DOHH2 (cell line): ENCODE data around the gene SEC16A.

Experiments
- H3F3A ChIP-seq: fragments of 200-600 bp; sonication (generic), shearing (Covaris generic); 2 replicates; pipeline ENCODE4 v1.6.0; 2016; ENCODE audit warnings: antibody characterized with exemption, mild to moderate bottlenecking; ENCODE audit not compliant: control insufficient read depth, insufficient read depth
- H3K27ac ChIP-seq: fragments of 200-600 bp; sonication (generic); 2 replicates; pipeline ENCODE4 v1.5.1; 2014; ENCODE audit warnings: low read depth, mild to moderate bottlenecking, low read length, moderate library complexity
- H3K27me3 ChIP-seq: fragments of 200-600 bp; sonication (generic); 2 replicates; pipeline ENCODE4 v1.6.1; 2014; ENCODE audit warnings: mild to moderate bottlenecking, low read length, mixed read lengths; ENCODE audit not compliant: control insufficient read depth
- H3K36me3 ChIP-seq: fragments of 200-600 bp; sonication (generic); 2 replicates; pipeline ENCODE4 v1.6.1; 2014; ENCODE audit warnings: mild to moderate bottlenecking, low read length, moderate library complexity, mixed read lengths; ENCODE audit not compliant: control insufficient read depth
- H3K4me1 ChIP-seq: fragments of 200-600 bp; sonication (generic); 2 replicates; pipeline ENCODE4 v1.6.1; 2014; ENCODE audit warnings: mild to moderate bottlenecking, low read length, mixed read lengths; ENCODE audit not compliant: control insufficient read depth
- H3K4me2 ChIP-seq: fragments of 200-600 bp; sonication (generic); 2 replicates; pipeline ENCODE4 v1.6.0; 2014; ENCODE audit warnings: mild to moderate bottlenecking, low read length, moderate library complexity
- H3K4me3 ChIP-seq: fragments of 200-600 bp; sonication (generic); 2 replicates; pipeline ENCODE4 v1.5.1; 2014; ENCODE audit warnings: mild to moderate bottlenecking, low read length, mixed read lengths
- H3K79me2 ChIP-seq: fragments of 200-600 bp; sonication (generic); 2 replicates; pipeline ENCODE4 v1.6.1; 2014; ENCODE audit warnings: mild to moderate bottlenecking, low read length, mixed read lengths; ENCODE audit not compliant: control insufficient read depth
- H3K9me2 ChIP-seq: fragments of 200-600 bp; sonication (generic); replicated peaks from 2 replicates; pipeline ENCODE4 v1.6.1; 2014; ENCODE audit warnings: mild to moderate bottlenecking, low read length, mixed read lengths; ENCODE audit not compliant: control insufficient read depth
- H3K9me3 ChIP-seq: fragments of 200-600 bp; sonication (generic); 2 replicates; pipeline ENCODE4 v1.6.1; 2014; ENCODE audit warnings: antibody characterized with exemption, low read length, mixed read lengths; ENCODE audit not compliant: control insufficient read depth, insufficient read depth
- H4K20me1 ChIP-seq: fragments of 200-600 bp; sonication (generic); 2 replicates; pipeline ENCODE4 v1.6.0; 2014; ENCODE audit warnings: low read depth, mild to moderate bottlenecking, antibody characterized with exemption, low read length, moderate library complexity; ENCODE audit not compliant: control insufficient read depth, insufficient read depth
- EZH2phosphoT487 ChIP-seq: fragments of 200-600 bp; sonication (generic); IDR thresholded peaks from 2 replicates; pipeline ENCODE4 v1.6.1; 2017; ENCODE audit warnings: borderline replicate concordance, mild to moderate bottlenecking, antibody characterized with exemption, low read length, moderate library complexity, mixed read lengths
- TF ChIP-seq, protein P1 (sequence below): fragments of 200-600 bp; sonication (generic); IDR thresholded peaks from one replicate; pipeline ENCODE4 v1.5.1; 2014; ENCODE audit warnings: antibody characterized with exemption, mild to moderate bottlenecking, low read depth, low read length; ENCODE audit not compliant: poor library complexity, severe bottlenecking

Gene SEC16A

DNA sequence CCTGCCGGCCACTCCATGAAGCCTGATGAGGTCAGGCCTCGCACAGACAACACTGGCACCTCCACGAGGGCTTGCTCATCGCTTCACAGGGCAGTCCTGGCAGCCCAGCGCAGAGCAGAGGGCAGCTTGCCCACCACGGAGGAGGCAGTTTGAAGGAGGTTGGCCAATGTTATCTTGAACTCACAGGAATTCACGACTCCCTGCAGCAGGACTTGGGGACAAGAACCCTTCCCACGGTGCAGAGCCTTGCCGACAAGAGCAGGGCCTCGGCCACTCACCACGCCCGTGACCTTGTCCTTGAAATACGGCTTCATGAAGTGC, 87.9 kb downstream of the SEC16A start:
- Histone ChIP-seq H4K20me1 (no peaks in the 10 kb centered on the region; the same call in 1 of the 2 replicates), H3K4me2 (no peak overlapping the region), H3K27me3 (no peaks in the 10 kb centered on the region), H3K4me3 (no peak overlapping the region), H3K36me3 (peaks cover 81% of the 10 kb centered on the region), H3K79me2 (peaks cover 33% of the 10 kb centered on the region), H3K9me3 (no peaks in the 10 kb centered on the region), H3K27ac (no peak overlapping the region), H3F3A (no peaks in the 10 kb centered on the region), H3K9me2 (no peaks in the 10 kb centered on the region), H3K4me1 (peaks cover 9% of the 10 kb centered on the region)
- TF ChIP-seq, protein P1, sequence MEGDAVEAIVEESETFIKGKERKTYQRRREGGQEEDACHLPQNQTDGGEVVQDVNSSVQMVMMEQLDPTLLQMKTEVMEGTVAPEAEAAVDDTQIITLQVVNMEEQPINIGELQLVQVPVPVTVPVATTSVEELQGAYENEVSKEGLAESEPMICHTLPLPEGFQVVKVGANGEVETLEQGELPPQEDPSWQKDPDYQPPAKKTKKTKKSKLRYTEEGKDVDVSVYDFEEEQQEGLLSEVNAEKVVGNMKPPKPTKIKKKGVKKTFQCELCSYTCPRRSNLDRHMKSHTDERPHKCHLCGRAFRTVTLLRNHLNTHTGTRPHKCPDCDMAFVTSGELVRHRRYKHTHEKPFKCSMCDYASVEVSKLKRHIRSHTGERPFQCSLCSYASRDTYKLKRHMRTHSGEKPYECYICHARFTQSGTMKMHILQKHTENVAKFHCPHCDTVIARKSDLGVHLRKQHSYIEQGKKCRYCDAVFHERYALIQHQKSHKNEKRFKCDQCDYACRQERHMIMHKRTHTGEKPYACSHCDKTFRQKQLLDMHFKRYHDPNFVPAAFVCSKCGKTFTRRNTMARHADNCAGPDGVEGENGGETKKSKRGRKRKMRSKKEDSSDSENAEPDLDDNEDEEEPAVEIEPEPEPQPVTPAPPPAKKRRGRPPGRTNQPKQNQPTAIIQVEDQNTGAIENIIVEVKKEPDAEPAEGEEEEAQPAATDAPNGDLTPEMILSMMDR: no peak
- TF ChIP-seq EZH2phosphoT487: no peak

DNA sequence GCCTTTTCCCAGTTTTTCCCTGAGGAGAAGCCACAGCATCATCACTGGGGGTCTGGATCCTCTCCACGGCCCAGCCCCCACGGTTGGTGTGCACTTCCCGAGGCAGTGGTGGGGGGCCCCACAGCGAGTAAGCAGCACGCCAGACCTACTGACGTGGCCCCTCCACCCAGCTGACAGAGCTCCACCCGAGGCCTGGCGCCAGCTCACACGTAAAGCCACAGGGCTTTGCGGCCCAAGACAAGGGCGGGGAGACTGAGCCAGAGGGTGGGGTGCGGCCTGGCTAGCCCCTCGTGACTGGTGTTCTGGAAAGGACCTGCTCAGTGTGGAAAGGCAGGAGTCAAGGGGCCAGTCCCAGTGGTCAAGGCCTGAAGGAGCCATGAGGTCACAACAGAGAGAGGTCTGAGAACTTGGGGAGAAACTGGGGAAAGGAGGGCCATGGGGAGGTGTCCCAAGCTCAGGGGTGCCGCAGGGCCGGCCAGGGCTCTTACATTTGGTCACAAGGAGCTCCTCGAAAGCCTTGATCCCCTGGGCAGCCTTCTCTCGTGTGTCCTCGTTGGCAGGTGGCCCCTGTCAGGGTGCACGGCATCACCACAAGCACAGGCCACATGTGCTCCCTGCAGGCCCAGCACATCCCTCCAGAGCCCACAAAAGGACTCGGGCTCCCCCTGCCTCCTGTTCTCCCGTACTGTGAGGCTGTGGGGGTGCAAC, 88.4 kb downstream of the SEC16A start:
- peaks cover 9% of the 10 kb centered on the region for H3K4me1 ChIP-seq
- H3K4me2 ChIP-seq: no peak overlapping the region
- no peak for TF ChIP-seq EZH2phosphoT487
- TF ChIP-seq, protein P1: no peak
- H3K27ac ChIP-seq: no peak overlapping the region
- H3K27me3 ChIP-seq: no peaks in the 10 kb centered on the region
- no peaks in the 10 kb centered on the region for H3F3A ChIP-seq
- no peaks in the 10 kb centered on the region; the same call in 1 of the 2 replicates for H4K20me1 ChIP-seq
- peaks cover 85% of the 10 kb centered on the region for H3K36me3 ChIP-seq
- peaks cover 28% of the 10 kb centered on the region for H3K79me2 ChIP-seq
- no peaks in the 10 kb centered on the region for H3K9me2 ChIP-seq
- H3K9me3 ChIP-seq: no peaks in the 10 kb centered on the region
- H3K4me3 ChIP-seq: no peak overlapping the region

GRCh38 chr9:136393531-136393930, 89.3 kb downstream of the SEC16A start:
- no peaks in the 10 kb centered on the region for H3K9me3 ChIP-seq
- H3K4me3 ChIP-seq: no peak overlapping the region
- H3K9me2 ChIP-seq: no peaks in the 10 kb centered on the region
- peaks cover 90% of the 10 kb centered on the region for H3K36me3 ChIP-seq
- H3F3A ChIP-seq: no peaks in the 10 kb centered on the region
- TF ChIP-seq, protein P1: no peak
- TF ChIP-seq EZH2phosphoT487: no peak
- no peaks in the 10 kb centered on the region for H3K27me3 ChIP-seq
- no peak overlapping the region for H3K27ac ChIP-seq
- H3K4me2 ChIP-seq: no peak overlapping the region
- peaks cover 3% of the 10 kb centered on the region for H3K4me1 ChIP-seq
- H4K20me1 ChIP-seq: no peaks in the 10 kb centered on the region
- peaks cover 19% of the 10 kb centered on the region for H3K79me2 ChIP-seq
